Umbilical cord (tissue), 2 donors: ENCODE results near the gene RBM20. TPM values are rescaled to one million over a fixed set of nuclear protein-coding genes. Genes with fewer than 3 reads are reported as not detected.
"Not testable (repeated sequence)": the region's sequence is repeated elsewhere in the genome, so short reads cannot be mapped to it uniquely, and the experiment has no call there.

ENCODE experiments used
- DNase-seq: peaks from one replicate; pipeline ENCODE4 v3.0.0-alpha.2; 2015; ENCODE audit warnings: low spot score
- total RNA-seq: library from RNA; depleted of rRNA; stranded (reverse); fragments of >200 nt; gene quantifications from one replicate; pipeline ENCODE4 v1.2.3, GENCODE V29; 2014; ENCODE audit warnings: low replicate concordance; ENCODE audit not compliant: insufficient read depth

RBM20 gene
- 2.2 TPM for total RNA-seq

- DNase-seq, result peak; percentile 31
Observed at GRCh38 chr10:110643653-110644597, at the start of gene RBM20. Gene RBM20, plus strand, starts transcription at chr10:110644336. Its CDS starts 119 bp downstream, at chr10:110644455.

GRCh38 chr10:110597476-110597875, 46.7 kb upstream of the RBM20 start:
- no peak for DNase-seq

- peak; percentile 42 for DNase-seq
Observed at GRCh38 chr10:110600487-110601101, 43.5 kb upstream of the RBM20 start.

- peak; percentile 15 for DNase-seq
Observed at GRCh38 chr10:110601581-110601980, 42.6 kb upstream of the RBM20 start.

- no peak for DNase-seq
Observed at GRCh38 chr10:110608087-110608486, 36.0 kb upstream of the RBM20 start.

- DNase-seq, result no peak
Observed at GRCh38 chr10:110609605-110610004, 34.5 kb upstream of the RBM20 start.

- peak; percentile 77 for DNase-seq
Observed at GRCh38 chr10:110610308-110610774, 33.8 kb upstream of the RBM20 start.

- DNase-seq, result not testable (repeated sequence)
Observed at GRCh38 chr10:110610781-110611180, 33.4 kb upstream of the RBM20 start.

- DNase-seq, result no peak
Observed at GRCh38 chr10:110612087-110612486, 32.0 kb upstream of the RBM20 start.

- DNase-seq, result no peak
Observed at GRCh38 chr10:110612629-110613028, 31.5 kb upstream of the RBM20 start.

GRCh38 chr10:110613341-110613995, 30.7 kb upstream of the RBM20 start:
- no peak for DNase-seq

- no peak for DNase-seq
Observed at GRCh38 chr10:110613996-110614495, 30.1 kb upstream of the RBM20 start.

GRCh38 chr10:110615057-110615747, 28.9 kb upstream of the RBM20 start:
- DNase-seq, result no peak

GRCh38 chr10:110616493-110617033, 27.6 kb upstream of the RBM20 start:
- DNase-seq, result no peak

GRCh38 chr10:110617425-110618229, 26.5 kb upstream of the RBM20 start:
- no peak for DNase-seq

GRCh38 chr10:110618230-110618610, 25.9 kb upstream of the RBM20 start:
- no peak for DNase-seq

GRCh38 chr10:110619514-110620397, 24.4 kb upstream of the RBM20 start:
- DNase-seq, result no peak

- no peak for DNase-seq
Observed at GRCh38 chr10:110620398-110620719, 23.8 kb upstream of the RBM20 start.

GRCh38 chr10:110623316-110623715, 20.8 kb upstream of the RBM20 start:
- not testable (repeated sequence) for DNase-seq
